Caco-2 (cell line): ENCODE measurements around the gene TEX30. TPM values are rescaled to one million over a fixed set of nuclear protein-coding genes. Genes with fewer than 3 reads are reported as not detected.

Experiments used
- BruUV-seq: library from RNA; stranded (reverse); fragments of 400-500 nt; replicated peaks from 2 replicates; lab custom pipeline; 2021; lab: Mats Ljungman, UMichigan
- CTCF ChIA-PET: fragments of 300-600 bp; sonication (Branson Sonifier 250); formaldehyde crosslinking; loops from one replicate; lab custom pipeline; 2022; ENCODE audit warnings: antibody characterized with exemption; lab: Charles Lee
- POLR2A ChIA-PET: fragments of 300-600 bp; sonication (Branson Sonifier 250); formaldehyde crosslinking; loops from one replicate; lab custom pipeline; 2022; ENCODE audit warnings: antibody characterized with exemption; lab: Charles Lee
- DNase-seq, 2 experiments: peaks; one replicate each; pipeline versions ENCODE4 v3.0.0 to v3.0.0-alpha.2; 2020 to 2022
- H3K27me3 ChIP-seq: replicated peaks from 2 replicates; pipeline ENCODE4 v1.6.0; 2011; ENCODE audit warnings: low read length; ENCODE audit not compliant: control insufficient read depth, insufficient read depth
- H3K36me3 ChIP-seq: 2 replicates; pipeline ENCODE4 v1.5.1; 2011; ENCODE audit warnings: low read length; ENCODE audit not compliant: control insufficient read depth, insufficient read depth
- H3K4me1 ChIP-seq: fragments of 250-450 bp; sonication (Bioruptor Pico); 2 replicates; pipeline ENCODE4 v1.5.1; 2020; ENCODE audit warnings: mild to moderate bottlenecking
- H3K4me3 ChIP-seq: 2 replicates; pipeline ENCODE4 v1.5.1; 2011; ENCODE audit warnings: low read depth, mild to moderate bottlenecking, control low read depth, low read length
- H3K9me3 ChIP-seq: fragments of 250-450 bp; sonication (Bioruptor Pico); 2 replicates; pipeline ENCODE4 v1.5.1; 2020; ENCODE audit warnings: mild to moderate bottlenecking, moderate library complexity
- H3K27ac Mint-ChIP-seq: one replicate; pipeline ENCODE4 v1.8.0; 2022; ENCODE audit warnings: mixed read lengths; ENCODE audit not compliant: unreplicated experiment
- H3K27me3 Mint-ChIP-seq: one replicate; pipeline ENCODE4 v1.8.0; 2022; ENCODE audit warnings: mixed read lengths; ENCODE audit not compliant: insufficient read depth, unreplicated experiment
- H3K36me3 Mint-ChIP-seq: one replicate; pipeline ENCODE4 v1.8.0; 2022; ENCODE audit warnings: mild to moderate bottlenecking, mixed read lengths; ENCODE audit not compliant: insufficient read depth, unreplicated experiment
- H3K4me1 Mint-ChIP-seq: one replicate; pipeline ENCODE4 v1.8.0; 2022; ENCODE audit warnings: low read depth, mixed read lengths; ENCODE audit not compliant: unreplicated experiment
- H3K4me3 Mint-ChIP-seq: one replicate; pipeline ENCODE4 v1.8.0; 2022; ENCODE audit warnings: mild to moderate bottlenecking, moderate library complexity, mixed read lengths; ENCODE audit not compliant: unreplicated experiment
- H3K9me3 Mint-ChIP-seq: one replicate; pipeline ENCODE4 v1.8.0; 2022; ENCODE audit warnings: mixed read lengths; ENCODE audit not compliant: unreplicated experiment
- CTCF ChIP-seq, 2 experiments: fragments of 200-600 bp in 1 of 2; IDR thresholded peaks; 1 replicate in 1 of 2; 2 replicates in 1 of 2; pipeline versions ENCODE4 v1.5.1 to v1.8.0; 2011 to 2022; ENCODE audit warnings: antibody characterized with exemption in 1 of 2, control low read depth in 1 of 2, inconsistent platforms in 1 of 2, low read depth in 1 of 2, low read length in 1 of 2, mild to moderate bottlenecking in 1 of 2, moderate library complexity in 1 of 2; ENCODE audit not compliant: insufficient read depth in 1 of 2, severe bottlenecking in 1 of 2, unreplicated experiment in 1 of 2
- intact Hi-C: fragments of 100-400 bp; cut with micrococcal nuclease; formaldehyde crosslinking; loops from one replicate; pipeline ENCODE4 v1.10.0; 2022; ENCODE audit not compliant: unreplicated experiment
- total RNA-seq: library from RNA; stranded (reverse); gene quantifications from 2 replicates; pipeline ENCODE4 v1.2.3, GENCODE V29; 2022

TEX30 gene
- total RNA-seq, 1 experiment from 2014 or later: 30.4 TPM

GRCh38 chr13:102768909-102769308, 4.7 kb downstream of the TEX30 start:
- no peak for TF ChIP-seq CTCF (IDR thresholded peaks at IDR 0.05; ENCODE audit: insufficient read depth in 1 of 2, low read depth in 1 of 2, low read length in 1 of 2, severe bottlenecking in 1 of 2, unreplicated experiment in 1 of 2)
- CTCF ChIA-PET: no interaction called here
- no peaks in the 10 kb centered on the region for H3K27me3 Mint-ChIP-seq
- no peak overlapping the region for H3K27ac Mint-ChIP-seq
- H3K4me3 ChIP-seq: no peak overlapping the region
- H3K4me1 Mint-ChIP-seq: peaks cover 31% of the 10 kb centered on the region
- 0 out of 2 replicates have a peak, but pooled peaks cover 2% of the 10 kb centered on the region for H3K36me3 ChIP-seq
- BruUV-seq: no TSS peak
- no peaks in the 10 kb centered on the region for H3K9me3 Mint-ChIP-seq
- intact Hi-C loops: no loop called here
- no peaks in the 10 kb centered on the region for H3K9me3 ChIP-seq
- H3K36me3 Mint-ChIP-seq: peaks cover 9% of the 10 kb centered on the region
- POLR2A ChIA-PET: no interaction called here
- no peak overlapping the region for H3K4me3 Mint-ChIP-seq
- no peak for DNase-seq
- H3K4me1 ChIP-seq: peaks cover 24% of the 10 kb centered on the region
- H3K27me3 ChIP-seq: no peaks in the 10 kb centered on the region

- CTCF ChIA-PET: no interaction called here
- intact Hi-C loops: no loop called here
- Histone ChIP-seq H3K27me3 (no peaks in the 10 kb centered on the region), H3K4me3 (no peak overlapping the region), H3K4me1 (no peaks in the 10 kb centered on the region), H3K36me3 (0 out of 2 replicates have a peak, but pooled peaks cover 2% of the 10 kb centered on the region), H3K9me3 (no peaks in the 10 kb centered on the region)
- no peaks in the 10 kb centered on the region for H3K27me3 Mint-ChIP-seq
- no peak overlapping the region for H3K4me3 Mint-ChIP-seq
- no peak overlapping the region for H3K27ac Mint-ChIP-seq
- no peak for TF ChIP-seq CTCF (IDR thresholded peaks at IDR 0.05; ENCODE audit: insufficient read depth in 1 of 2, low read depth in 1 of 2, low read length in 1 of 2, severe bottlenecking in 1 of 2, unreplicated experiment in 1 of 2)
- BruUV-seq: no TSS peak
- H3K4me1 Mint-ChIP-seq: no peaks in the 10 kb centered on the region
- POLR2A ChIA-PET: interaction anchor here (0.5 kb wide), 1 partner anchor 38 kb away, joined by 4 read pairs; no protein-coding TSS in a partner anchor
- H3K9me3 Mint-ChIP-seq: no peaks in the 10 kb centered on the region
- no peak for DNase-seq
- H3K36me3 Mint-ChIP-seq: peaks cover 9% of the 10 kb centered on the region
These were observed 9.8 kb downstream of the TEX30 start for GRCh38 chr13:102763741-102764140.

- TF ChIP-seq CTCF (IDR thresholded peaks at IDR 0.05; ENCODE audit: insufficient read depth in 1 of 2, low read depth in 1 of 2, low read length in 1 of 2, severe bottlenecking in 1 of 2, unreplicated experiment in 1 of 2): no peak
- H3K9me3 Mint-ChIP-seq: no peaks in the 10 kb centered on the region
- POLR2A ChIA-PET: no interaction called here
- no peaks in the 10 kb centered on the region for H3K36me3 ChIP-seq
- H3K27ac Mint-ChIP-seq: no peak overlapping the region
- no TSS peak for BruUV-seq
- no peaks in the 10 kb centered on the region for H3K4me1 ChIP-seq
- no peaks in the 10 kb centered on the region for H3K27me3 ChIP-seq
- no peaks in the 10 kb centered on the region for H3K9me3 ChIP-seq
- CTCF ChIA-PET: no interaction called here
- no peak overlapping the region for H3K4me3 Mint-ChIP-seq
- no peak overlapping the region for H3K4me3 ChIP-seq
- intact Hi-C loops: no loop called here
- no peaks in the 10 kb centered on the region for H3K27me3 Mint-ChIP-seq
- H3K36me3 Mint-ChIP-seq: peaks cover under 1% of the 10 kb centered on the region
- no peaks in the 10 kb centered on the region for H3K4me1 Mint-ChIP-seq
- DNase-seq: no peak
These were observed 12.5 kb downstream of the TEX30 start for GRCh38 chr13:102761071-102761470.
